GM21447 (cell line): Measurements from ENCODE around the gene MARK3.

Experiments used
- ATAC-seq: cut with Tn5 transposase; IDR thresholded peaks from one replicate; pipeline ENCODE4 v1.9.1; 2021; ENCODE audit not compliant: unreplicated experiment

The MARK3 gene

DNA sequence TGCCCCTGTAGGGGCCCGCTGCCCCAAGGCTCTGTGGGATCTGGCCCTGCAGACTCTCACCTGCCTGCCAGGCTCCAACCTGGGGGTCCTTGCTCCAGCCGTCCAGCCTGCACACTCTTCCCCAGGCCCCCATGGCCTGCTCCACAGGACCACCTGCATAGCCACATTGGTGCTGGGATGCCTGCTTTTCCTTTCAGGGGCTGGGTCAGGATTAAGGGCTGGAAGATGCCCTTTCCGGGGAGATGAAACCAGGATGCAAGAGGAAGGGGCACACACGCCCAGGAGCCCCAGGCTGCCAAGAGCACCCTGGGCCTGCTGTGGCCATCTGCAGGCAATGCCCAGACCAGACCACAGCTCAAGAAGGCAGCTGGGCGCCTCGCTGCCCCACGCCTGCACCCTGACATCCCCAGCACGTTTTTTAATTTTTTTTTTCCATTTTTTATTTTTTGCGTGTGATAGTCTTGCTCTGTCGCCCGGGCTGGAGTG lies 162.3 kb downstream of the MARK3 start:
- no peak for ATAC-seq

DNA sequence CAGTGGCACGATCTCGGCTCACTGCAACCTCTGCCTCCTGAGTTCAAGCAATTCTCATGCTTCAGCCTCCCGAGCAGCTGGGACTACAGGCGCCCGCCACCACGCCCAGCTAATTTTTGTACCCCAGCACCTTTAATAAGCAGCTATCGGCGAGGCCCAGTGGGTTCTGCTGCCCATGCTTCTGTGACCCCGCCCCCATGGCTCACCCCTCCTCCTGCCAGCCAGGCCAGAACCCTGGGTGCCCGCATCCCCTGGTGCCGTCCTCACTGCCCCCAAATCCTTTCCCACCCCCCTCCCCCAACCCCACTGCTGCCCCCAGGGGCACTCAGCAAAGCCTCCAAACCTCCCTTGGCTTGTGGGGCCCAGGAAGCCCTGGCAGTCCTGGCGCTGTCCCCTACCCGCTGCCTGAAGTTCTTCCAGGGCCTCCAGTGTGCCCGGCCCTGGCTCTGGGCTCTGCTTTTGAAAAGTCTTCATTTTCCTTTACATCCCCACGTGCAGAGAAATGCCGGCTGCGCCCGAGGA lies 162.8 kb downstream of the MARK3 start:
- no peak for ATAC-seq

DNA sequence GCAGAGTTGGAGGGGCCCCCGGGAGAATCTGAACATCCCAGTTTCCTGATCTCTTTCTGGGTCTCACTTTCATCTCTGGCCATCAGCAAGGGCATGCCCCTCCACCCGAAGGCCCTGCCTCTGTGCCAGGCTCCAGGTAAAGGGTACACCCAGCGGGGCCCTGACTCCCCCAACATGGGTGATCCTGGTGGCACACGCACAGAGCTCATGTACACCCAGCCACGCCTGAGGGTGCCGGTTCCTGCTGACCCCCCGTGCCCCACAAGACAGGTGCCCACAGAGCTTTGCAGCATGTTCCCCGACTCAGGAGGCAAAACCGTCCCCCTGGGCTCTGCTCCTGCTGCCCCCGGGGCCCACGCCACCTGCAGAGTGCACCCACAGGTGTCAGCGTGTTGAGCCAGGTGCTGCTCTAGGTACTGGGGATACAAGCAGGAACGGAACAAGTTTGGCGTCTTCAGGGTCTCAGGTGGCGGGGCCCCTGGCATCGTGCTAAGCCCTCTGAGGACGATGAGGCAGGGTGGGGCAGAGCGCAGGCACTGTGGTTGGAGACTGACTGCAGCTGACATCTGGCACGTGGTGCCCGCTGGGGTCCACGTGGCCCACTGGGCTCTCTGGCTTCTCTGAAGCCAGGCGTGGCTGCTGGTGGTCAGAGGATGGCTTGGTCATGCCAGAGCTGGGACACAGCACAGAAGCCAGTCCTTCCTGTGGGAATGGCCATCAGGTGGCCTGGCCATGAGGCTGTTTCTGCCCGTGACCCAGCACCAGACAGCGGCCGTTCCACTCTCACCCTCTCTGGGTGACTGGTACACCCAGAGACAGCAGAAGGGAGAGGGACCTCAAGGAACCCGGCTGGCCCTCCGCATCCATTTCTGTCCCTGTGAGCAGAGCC lies 163.5 kb downstream of the MARK3 start:
- no peak for ATAC-seq

DNA sequence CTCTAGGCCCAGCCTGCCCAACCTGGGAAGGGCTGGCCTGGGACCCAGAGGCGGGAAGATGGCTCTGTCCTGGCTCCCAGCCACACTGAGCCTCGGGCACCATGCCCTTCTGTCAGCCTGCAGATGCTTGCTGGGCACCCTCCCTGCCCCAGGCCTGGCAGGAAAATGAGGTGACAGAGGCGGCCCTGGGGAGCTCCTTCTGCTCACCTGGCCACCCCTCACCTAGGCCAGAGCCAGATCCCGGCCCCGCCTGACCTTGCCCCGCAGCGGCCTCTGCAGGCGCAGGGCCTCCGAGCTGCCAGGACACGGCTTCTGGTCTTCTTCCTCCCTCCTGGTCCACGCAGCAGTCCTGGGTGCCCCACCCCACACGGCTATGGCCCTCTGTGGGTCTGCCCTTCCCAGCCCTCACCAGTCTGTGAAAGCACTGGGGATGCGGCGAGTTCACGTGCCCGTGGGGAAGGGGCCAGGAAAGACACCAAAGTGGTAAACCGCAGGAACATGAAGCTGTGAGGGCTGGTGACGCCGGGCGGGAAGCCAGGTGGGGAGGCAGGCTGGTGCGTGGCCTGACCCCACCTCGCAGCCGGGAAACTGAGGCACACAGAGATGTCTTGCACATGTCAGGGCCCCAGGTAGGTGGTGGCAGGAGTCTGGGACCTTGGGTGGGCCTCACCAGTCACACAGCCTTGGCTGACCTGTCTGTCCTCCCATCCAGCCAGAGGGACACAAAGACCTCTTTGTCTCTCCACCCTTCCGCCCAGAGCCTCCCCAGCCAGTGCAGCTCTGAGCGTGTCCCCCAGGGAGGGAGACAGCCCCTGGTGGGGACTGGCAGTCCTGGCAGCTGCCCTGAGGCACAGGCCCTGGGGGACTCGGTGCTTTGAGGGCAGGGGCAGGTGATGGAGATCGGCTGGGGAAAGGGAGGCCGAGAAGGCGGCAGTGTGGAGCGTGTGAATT lies 164.4 kb downstream of the MARK3 start:
- no peak for ATAC-seq

DNA sequence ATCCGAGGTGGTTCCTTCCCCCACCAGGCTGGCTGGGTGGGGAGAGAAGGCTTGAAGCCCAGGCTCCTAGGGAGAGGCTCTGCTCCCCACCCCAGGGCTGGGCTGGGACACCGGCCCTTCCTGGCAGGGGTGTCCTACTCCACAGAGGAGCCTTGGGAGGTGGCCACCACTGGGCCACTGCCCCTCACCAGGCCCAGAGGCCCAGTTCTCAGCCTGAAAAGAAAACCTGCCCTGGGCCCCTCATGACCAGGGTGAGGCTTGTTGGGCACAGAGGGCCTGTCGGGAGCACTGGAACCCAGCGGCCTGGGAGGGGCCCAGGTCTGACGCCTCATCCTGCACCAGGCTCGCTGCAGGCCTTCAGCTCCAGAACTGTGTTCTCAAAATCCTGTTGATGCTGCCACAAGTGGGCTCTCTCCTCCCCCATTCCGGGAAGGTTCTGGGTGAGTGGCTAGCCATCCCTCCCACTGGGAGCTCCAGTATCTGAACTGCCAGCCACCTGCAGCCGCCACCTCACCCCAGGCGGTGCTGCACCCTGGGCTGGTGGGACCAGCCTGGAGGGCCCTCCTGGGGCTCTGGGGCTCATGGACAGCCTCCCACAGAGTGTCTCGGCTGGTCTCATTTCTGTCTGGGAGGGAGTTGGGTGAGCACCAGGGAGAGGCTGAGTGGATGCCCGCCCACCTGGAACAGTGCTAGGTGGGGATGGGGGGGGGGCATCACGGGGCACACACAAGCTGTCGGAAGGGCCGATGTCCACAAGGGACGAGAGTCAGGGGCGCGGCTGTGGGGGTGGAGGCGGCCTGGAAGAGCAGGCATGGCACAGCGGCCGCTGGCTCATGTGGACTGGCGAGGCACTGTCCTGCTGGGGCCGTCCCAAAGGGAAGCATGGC lies 165.5 kb downstream of the MARK3 start:
- no peak for ATAC-seq

- ATAC-seq, result no peak
Measured at GRCh38 chr14:103551338-103551762, 166.1 kb downstream of the MARK3 start.

- ATAC-seq, result no peak
Measured at GRCh38 chr14:103552011-103552845, 167.0 kb downstream of the MARK3 start.

DNA sequence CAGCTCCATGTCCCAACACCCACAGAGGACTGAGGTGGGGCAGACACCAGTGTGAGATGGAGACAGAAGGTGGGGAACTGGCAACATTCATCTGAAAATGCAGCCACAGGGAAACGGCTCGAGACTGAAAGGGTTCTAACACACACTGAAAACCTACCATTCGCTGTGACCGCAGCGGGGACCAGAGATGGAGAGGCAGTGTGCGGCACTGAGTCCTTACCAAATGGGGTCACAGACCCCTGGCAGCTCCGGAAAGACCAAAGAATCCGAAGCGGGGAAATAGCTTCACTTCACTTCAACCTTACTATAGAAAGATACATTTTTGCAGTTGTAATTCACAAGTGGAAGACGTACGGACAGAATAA lies 167.6 kb downstream of the MARK3 start:
- no peak for ATAC-seq
